Gastroesophageal sphincter (tissue), 4 donors: ENCODE data around the gene ACOT7. TPM values are rescaled to one million over a fixed set of nuclear protein-coding genes. Genes with fewer than 3 reads are reported as not detected.

Experiments used
- ATAC-seq: fragments of 150-250 bp; one replicate; pipeline ENCODE4 v1.9.1; 2016; ENCODE audit warnings: mild to moderate bottlenecking, moderate library complexity
- H3K27ac ChIP-seq, 4 donors: fragments of 200-600 bp; sonication (generic) in 3 of 4; 1 replicate in 3 of 4; 2 replicates in 1 of 4; pipeline ENCODE4 v1.5.1; 2016 to 2019
- H3K27me3 ChIP-seq: fragments of 200-600 bp; sonication (generic); one replicate; pipeline ENCODE4 v1.5.1; 2019
- H3K36me3 ChIP-seq, 2 donors: fragments of 200-600 bp; sonication (generic); one replicate each; pipeline ENCODE4 v1.5.1; 2019; ENCODE audit warnings: control low read depth in 1 of 2
- H3K4me1 ChIP-seq, 3 donors: fragments of 200-600 bp; sonication (generic); 1 replicate in 2 of 3; 2 replicates in 1 of 3; pipeline ENCODE4 v1.5.1; 2016 to 2019; ENCODE audit warnings: control low read depth in 2 of 3
- H3K4me3 ChIP-seq, 2 donors: fragments of 200-600 bp; sonication (generic); one replicate each; pipeline ENCODE4 v1.5.1; 2019; ENCODE audit warnings: mild to moderate bottlenecking in 1 of 2, moderate library complexity in 1 of 2
- H3K9me3 ChIP-seq, 3 donors: fragments of 200-600 bp; sonication (generic); one replicate each; pipeline ENCODE4 v1.5.1; 2017 to 2019; ENCODE audit warnings: control low read depth in 2 of 3
- CTCF ChIP-seq, 4 experiments: fragments of 200-600 bp in 2 of 4; fragments of 450-650 bp in 2 of 4; sonication (generic) in 1 of 4; IDR thresholded peaks; one replicate each; pipeline ENCODE4 v1.5.1; 2017 to 2019; ENCODE audit warnings: antibody characterized with exemption in 4 of 4, mild to moderate bottlenecking in 2 of 4, moderate library complexity in 2 of 4
- EP300 ChIP-seq: sonication (generic); formaldehyde crosslinking; IDR thresholded peaks from one replicate; pipeline ENCODE4 v1.6.1; 2017; ENCODE audit warnings: antibody characterized with exemption, mild to moderate bottlenecking
- POLR2A ChIP-seq, 2 donors: fragments of 450-650 bp; IDR thresholded peaks; one replicate each; pipeline ENCODE4 v1.6.1; 2017; ENCODE audit warnings: antibody characterized with exemption in 2 of 2, mild to moderate bottlenecking in 2 of 2, moderate library complexity in 1 of 2
- POLR2AphosphoS5 ChIP-seq: sonication (generic); formaldehyde crosslinking; IDR thresholded peaks from one replicate; pipeline ENCODE4 v1.6.1; 2017; ENCODE audit warnings: antibody characterized with exemption
- whole genome bisulfite sequencing, 2 donors: methylation state at CpG; one replicate each; pipeline ENCODE4 v1.1.5; 2018; ENCODE audit warnings: low coverage in 1 of 2; 5-methylcytosine and 5-hydroxymethylcytosine counted together
- total RNA-seq, 4 donors: library from RNA; depleted of rRNA; stranded (reverse); fragments of >200 nt; gene quantifications; one replicate each; pipeline ENCODE4 v1.1.0, GENCODE V29; 2016

ACOT7 gene
- total RNA-seq, 4 donors from 2014 or later: 22.3 to 32.5 (median 25.0) TPM

GRCh38 chr1:6273380-6273891, 120.1 kb downstream of the ACOT7 start:
- H3K9me3 ChIP-seq: no peaks in the 10 kb centered on the region
- 50% methylated on average over 9 of the region's 19 CpGs; no CpG with 5 or more reads in 1 of the 2 donors for WGBS, 2 donors
- peaks cover 0 to 48% (median 12%) of the 10 kb centered on the region in 3 donors for H3K4me1 ChIP-seq
- no peak for TF ChIP-seq POLR2A (IDR thresholded peaks at IDR 0.05)
- TF ChIP-seq POLR2AphosphoS5: peak; percentile 59
- H3K27ac ChIP-seq: no peak overlapping the region
- no peaks in the 10 kb centered on the region for H3K27me3 ChIP-seq
- H3K4me3 ChIP-seq: no peak overlapping the region
- no peaks in the 10 kb centered on the region for H3K36me3 ChIP-seq
- no peak for ATAC-seq

DNA sequence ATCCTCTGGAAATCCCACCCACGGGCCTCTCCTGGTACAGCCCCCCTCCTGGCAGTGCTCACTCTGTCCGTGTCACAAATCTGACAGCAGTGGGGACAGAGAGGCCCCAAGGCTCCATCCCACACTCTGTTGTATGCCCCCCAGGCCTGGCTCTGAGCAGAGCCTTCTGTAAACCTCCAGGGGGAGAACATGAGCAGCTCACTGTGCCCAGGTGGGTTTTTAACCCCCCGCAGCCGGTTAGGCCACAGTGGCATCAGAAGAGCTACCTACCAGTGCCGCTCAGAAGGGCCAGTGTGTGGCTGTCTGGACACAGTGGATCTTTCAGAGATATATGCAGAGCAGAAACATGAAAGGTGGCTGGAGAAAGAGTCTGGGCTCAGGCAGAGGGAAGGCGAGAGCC, 120.7 kb downstream of the ACOT7 start:
- 40% methylated on average over 1 of the region's 6 CpGs; no CpG with 5 or more reads in 1 of the 2 donors for WGBS, 2 donors
- TF ChIP-seq POLR2AphosphoS5 (no peak), CTCF (IDR thresholded peaks at IDR 0.05) (no peak), EP300 (no peak), POLR2A (IDR thresholded peaks at IDR 0.05) (no peak)
- no peak overlapping the region for H3K4me3 ChIP-seq
- H3K9me3 ChIP-seq: no peaks in the 10 kb centered on the region
- no peak for ATAC-seq
- no peaks in the 10 kb centered on the region for H3K36me3 ChIP-seq
- H3K27me3 ChIP-seq: no peaks in the 10 kb centered on the region
- H3K4me1 ChIP-seq: peaks cover 0 to 48% (median 12%) of the 10 kb centered on the region in 3 donors
- no peak overlapping the region for H3K27ac ChIP-seq

- Histone ChIP-seq H3K4me1 (peaks cover 0 to 48% (median 12%) of the 10 kb centered on the region in 3 donors), H3K36me3 (no peaks in the 10 kb centered on the region), H3K27me3 (no peaks in the 10 kb centered on the region), H3K9me3 (no peaks in the 10 kb centered on the region), H3K27ac (no peak overlapping the region), H3K4me3 (no peak overlapping the region)
- no peak for TF ChIP-seq EP300
- TF ChIP-seq POLR2AphosphoS5: no peak
- TF ChIP-seq CTCF (IDR thresholded peaks at IDR 0.05): no peak
- no peak for TF ChIP-seq POLR2A (IDR thresholded peaks at IDR 0.05)
- WGBS, 2 donors: no CpG with 5 or more reads among the region's 9 CpGs
- ATAC-seq: no peak
Observed at GRCh38 chr1:6272452-6272851, 121.1 kb downstream of the ACOT7 start.

DNA sequence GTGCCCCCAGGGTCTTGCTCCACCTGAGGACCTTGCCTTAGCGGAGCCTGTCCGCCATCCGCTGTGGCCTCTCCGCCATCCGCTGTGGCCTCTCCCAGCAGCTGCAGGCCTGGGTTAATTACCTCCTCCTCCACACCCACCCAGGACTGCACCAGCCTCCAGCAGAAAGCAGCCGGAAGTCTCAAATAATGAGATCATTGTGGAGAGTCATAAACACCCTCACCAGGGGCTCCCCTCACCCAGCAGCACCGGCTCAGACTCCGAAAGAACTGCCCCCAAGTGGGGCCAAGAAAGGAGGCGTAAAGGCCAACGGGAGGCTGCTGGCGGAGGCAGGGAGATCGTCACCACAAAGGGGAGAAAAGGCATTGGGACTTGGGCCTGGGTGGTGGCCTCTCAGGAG, 122.0 kb downstream of the ACOT7 start:
- Histone ChIP-seq H3K4me1 (peaks cover 0 to 44% (median 8%) of the 10 kb centered on the region in 3 donors), H3K9me3 (no peaks in the 10 kb centered on the region), H3K27me3 (no peaks in the 10 kb centered on the region), H3K27ac (no peak overlapping the region), H3K4me3 (no peak overlapping the region), H3K36me3 (no peaks in the 10 kb centered on the region)
- ATAC-seq: no peak
- WGBS, 2 donors: 50 to 100% methylated on average over 2 to 5 of the region's 12 CpGs
- TF ChIP-seq POLR2A (IDR thresholded peaks at IDR 0.05) (no peak), EP300 (no peak), POLR2AphosphoS5 (no peak), CTCF (IDR thresholded peaks at IDR 0.05) (no peak)

DNA sequence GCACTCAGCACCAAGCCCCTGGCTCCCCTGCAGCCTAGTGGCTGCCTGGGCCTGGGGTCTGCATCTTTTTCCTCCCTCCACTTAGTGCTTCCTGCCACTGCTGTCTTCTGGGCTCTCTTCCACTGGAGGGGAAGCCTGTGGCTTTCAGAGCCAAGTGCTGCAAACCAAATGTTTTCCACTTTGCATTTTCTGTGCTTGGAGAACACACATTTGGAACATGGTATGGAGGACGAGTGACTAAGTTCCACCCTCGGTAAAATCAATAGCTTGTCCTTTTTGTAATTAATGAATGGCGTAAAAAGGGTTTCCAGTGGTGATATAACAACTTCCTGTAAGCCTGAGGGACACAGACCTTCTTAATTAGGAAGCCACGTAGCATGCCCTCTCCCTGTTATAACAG, 122.6 kb downstream of the ACOT7 start:
- no peak overlapping the region for H3K4me3 ChIP-seq

More for the DNA sequence above, 122.6 kb downstream of the ACOT7 start:
- Histone ChIP-seq H3K27ac (no peak overlapping the region), H3K27me3 (no peaks in the 10 kb centered on the region), H3K4me1 (peaks cover 0 to 42% (median 3%) of the 10 kb centered on the region in 3 donors), H3K9me3 (no peaks in the 10 kb centered on the region), H3K36me3 (no peaks in the 10 kb centered on the region)
- WGBS, 2 donors: 40 to 57% methylated on average over 2 to 4 of the region's 4 CpGs
- no peak for TF ChIP-seq POLR2A (IDR thresholded peaks at IDR 0.05)
- TF ChIP-seq POLR2AphosphoS5: no peak
- no peak for TF ChIP-seq CTCF (IDR thresholded peaks at IDR 0.05)
- no peak for TF ChIP-seq EP300
- no peak for ATAC-seq
